AG09309 (cell line): ENCODE data around the gene ELF3.

Source experiments
- DNase-seq: peaks from one replicate; pipeline ENCODE4 v3.0.0-alpha.2; 2010; ENCODE audit warnings: low read depth
- H3K4me3 ChIP-seq: 2 replicates; pipeline ENCODE4 v1.5.1; 2011; ENCODE audit warnings: mild to moderate bottlenecking, low read depth, low read length, moderate library complexity; ENCODE audit not compliant: control insufficient read depth
- CTCF ChIP-seq: IDR thresholded peaks from 2 replicates; pipeline ENCODE4 v1.5.1; 2011; ENCODE audit warnings: mild to moderate bottlenecking, low read depth, low read length, inconsistent platforms; ENCODE audit not compliant: insufficient read depth, control insufficient read depth; ENCODE audit errors: missing control alignments

The ELF3 gene

GRCh38 chr1:202014060-202014459, 3.7 kb downstream of the ELF3 start:
- no peak for DNase-seq
- no peak overlapping the region for H3K4me3 ChIP-seq
- TF ChIP-seq CTCF: no peak

GRCh38 chr1:202014915-202015661, 4.7 kb downstream of the ELF3 start:
- no peak for DNase-seq
- no peak for TF ChIP-seq CTCF
- no peak overlapping the region for H3K4me3 ChIP-seq

- DNase-seq: no peak
- H3K4me3 ChIP-seq: no peak overlapping the region
- TF ChIP-seq CTCF: no peak
These were observed 5.2 kb downstream of the ELF3 start for GRCh38 chr1:202015662-202015937.

GRCh38 chr1:202016022-202016810, 5.8 kb downstream of the ELF3 start:
- TF ChIP-seq CTCF: no peak
- DNase-seq: no peak
- no peak overlapping the region for H3K4me3 ChIP-seq

- no peak for TF ChIP-seq CTCF
- no peak for DNase-seq
- no peak overlapping the region for H3K4me3 ChIP-seq
These were observed 6.7 kb downstream of the ELF3 start for GRCh38 chr1:202016811-202017748.

GRCh38 chr1:202017749-202018467, 7.5 kb downstream of the ELF3 start:
- no peak overlapping the region for H3K4me3 ChIP-seq
- DNase-seq: no peak
- TF ChIP-seq CTCF: no peak
